Fibroblast of lung (primary cell): ENCODE data around the gene TMPRSS3.

Experiments
- EZH2 ChIP-seq: IDR thresholded peaks from 2 replicates; pipeline ENCODE4 v1.5.1; 2012; ENCODE audit warnings: low read length, control low read depth, mild to moderate bottlenecking; ENCODE audit errors: missing control alignments
- TF ChIP-seq, protein P1 (sequence below), 2 donors: IDR thresholded peaks in 1 of 2; conservative IDR thresholded peaks in 1 of 2; 1 replicate in 1 of 2; 2 replicates in 1 of 2; pipeline ENCODE4 v1.5.1; 2011 to 2012; ENCODE audit warnings: low read length in 2 of 2, control low read depth in 1 of 2, inconsistent platforms in 1 of 2, low read depth in 1 of 2, mild to moderate bottlenecking in 1 of 2

GRCh38 chr21:42341776-42342542 is 53.9 kb downstream of the TMPRSS3 start:
- no peak for TF ChIP-seq EZH2
- TF ChIP-seq, protein P1, sequence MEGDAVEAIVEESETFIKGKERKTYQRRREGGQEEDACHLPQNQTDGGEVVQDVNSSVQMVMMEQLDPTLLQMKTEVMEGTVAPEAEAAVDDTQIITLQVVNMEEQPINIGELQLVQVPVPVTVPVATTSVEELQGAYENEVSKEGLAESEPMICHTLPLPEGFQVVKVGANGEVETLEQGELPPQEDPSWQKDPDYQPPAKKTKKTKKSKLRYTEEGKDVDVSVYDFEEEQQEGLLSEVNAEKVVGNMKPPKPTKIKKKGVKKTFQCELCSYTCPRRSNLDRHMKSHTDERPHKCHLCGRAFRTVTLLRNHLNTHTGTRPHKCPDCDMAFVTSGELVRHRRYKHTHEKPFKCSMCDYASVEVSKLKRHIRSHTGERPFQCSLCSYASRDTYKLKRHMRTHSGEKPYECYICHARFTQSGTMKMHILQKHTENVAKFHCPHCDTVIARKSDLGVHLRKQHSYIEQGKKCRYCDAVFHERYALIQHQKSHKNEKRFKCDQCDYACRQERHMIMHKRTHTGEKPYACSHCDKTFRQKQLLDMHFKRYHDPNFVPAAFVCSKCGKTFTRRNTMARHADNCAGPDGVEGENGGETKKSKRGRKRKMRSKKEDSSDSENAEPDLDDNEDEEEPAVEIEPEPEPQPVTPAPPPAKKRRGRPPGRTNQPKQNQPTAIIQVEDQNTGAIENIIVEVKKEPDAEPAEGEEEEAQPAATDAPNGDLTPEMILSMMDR (conservative IDR thresholded peaks at IDR 0.05 in 1 of 2, IDR thresholded peaks at IDR 0.05 in 1 of 2; ENCODE audit: low read depth in 1 of 2, low read length in 2 of 2), result no peak
